MM.1S (cell line): ENCODE measurements around the gene FAM156A.
"Not testable (repeated sequence)": the region's sequence is repeated elsewhere in the genome, so short reads cannot be mapped to it uniquely, and the experiment has no call there.

ENCODE experiments used
- CTCF ChIP-seq: fragments of 300-600 bp; sonication (generic); IDR thresholded peaks from 2 replicates; pipeline ENCODE4 v1.5.1; 2016; ENCODE audit warnings: antibody characterized with exemption, low read length, mixed read lengths
- EZH2 ChIP-seq: fragments of 300-600 bp; sonication (generic); optimal IDR thresholded peaks from 2 replicates; pipeline ENCODE3; 2017; ENCODE audit warnings: low read depth, mild to moderate bottlenecking, antibody characterized with exemption, low read length, mixed read lengths

GRCh38 chrX:52975576-52975975, 17.3 kb upstream of the FAM156A start:
- not testable (repeated sequence) for TF ChIP-seq CTCF, EZH2
